Measurements from ENCODE around the gene PLCG1. TPM values are rescaled to one million over a fixed set of nuclear protein-coding genes. Genes with fewer than 3 reads are reported as not detected.

PLCG1 gene
- total and polyA plus RNA-seq, 2 donors (not counting 3 experiments of a cell fraction or from before 2014, with no cell fraction given) = 164 to 224 TPM

DNA sequence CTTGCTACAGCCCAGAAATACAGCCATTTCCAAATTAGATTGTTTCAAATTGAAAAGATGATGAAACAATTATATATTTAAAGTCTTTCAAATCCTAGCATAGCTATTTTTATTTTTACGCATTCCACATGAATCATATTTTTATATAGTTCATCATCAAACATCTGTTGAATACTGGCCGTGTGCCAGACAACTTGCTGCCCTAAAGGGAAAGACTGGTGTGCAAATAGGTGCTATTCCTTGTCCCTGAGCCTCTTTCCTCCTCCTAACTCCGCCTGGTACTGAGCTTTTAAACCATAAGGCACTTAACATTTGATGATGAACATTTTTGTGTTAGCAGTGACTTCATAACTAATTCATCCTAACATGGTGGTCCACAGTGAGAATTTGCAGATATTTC lies 18.7 kb upstream of the PLCG1 start:
- DNase-seq (ENCODE audit: low read depth, low spot score) (no peak), FAIRE-seq (no peak)
- Histone ChIP-seq H3K4me1 (ENCODE audit: control insufficient read depth, extremely low read depth, insufficient read depth, low read length) (no peaks in the 10 kb centered on the region), H2AFZ (ENCODE audit: low read depth, low read length) (no peak overlapping the region), H3K79me2 (ENCODE audit: control insufficient read depth, insufficient read depth, low read length) (no peaks in the 10 kb centered on the region), H3K9me3 (replicated peaks; ENCODE audit: control insufficient read depth, insufficient read depth, low read length) (no peaks in the 10 kb centered on the region), H3K4me3 (replicated peaks in 1 of 3; ENCODE audit: insufficient read depth in 1 of 3, low read depth in 1 of 3, low read length in 3 of 3) (no peak overlapping the region), H3K9ac (replicated peaks; ENCODE audit: extremely low read depth, insufficient read depth, low read length) (no peak overlapping the region), H3K36me3 (ENCODE audit: control insufficient read depth in 2 of 2, extremely low read depth in 1 of 2, insufficient read depth in 2 of 2, low read length in 2 of 2) (peaks cover 41 to 45% of the 10 kb centered on the region in 2 experiments), H4K20me1 (replicated peaks; ENCODE audit: control insufficient read depth, extremely low read depth, insufficient read depth, low read length) (no peaks in the 10 kb centered on the region), H3K27me3 (ENCODE audit: control insufficient read depth in 2 of 2, insufficient read depth in 2 of 2, low read length in 2 of 2) (no peaks in the 10 kb centered on the region), H3K27ac (ENCODE audit: insufficient read depth, low read depth, low read length) (no peak overlapping the region), H3K9me1 (replicated peaks; ENCODE audit: control insufficient read depth, extremely low read depth, insufficient read depth, low read length) (no peaks in the 10 kb centered on the region), H3K4me2 (ENCODE audit: insufficient read depth, low read length) (no peak overlapping the region)
- BruUV-seq (replicated peaks) = no TSS peak
- POLR2A ChIA-PET = no interaction called here
- dilution Hi-C loops (cut with MboI; ENCODE audit: extremely low pct_ligation_motif_present, low sequenced_read_pairs) = no loop called here
- no peak for TF ChIP-seq FOS (IDR thresholded peaks at IDR 0.05; ENCODE audit: borderline replicate concordance, insufficient read depth, low read length)
- TF ChIP-seq EZH2 (IDR thresholded peaks at IDR 0.05; ENCODE audit: borderline replicate concordance, low read depth, low read length, severe bottlenecking) = no peak
- TF ChIP-seq, protein P1, sequence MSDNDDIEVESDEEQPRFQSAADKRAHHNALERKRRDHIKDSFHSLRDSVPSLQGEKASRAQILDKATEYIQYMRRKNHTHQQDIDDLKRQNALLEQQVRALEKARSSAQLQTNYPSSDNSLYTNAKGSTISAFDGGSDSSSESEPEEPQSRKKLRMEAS (IDR thresholded peaks at IDR 0.05; ENCODE audit: insufficient read depth, insufficient read length) = no peak
- intact Hi-C loops (cut with micrococcal nuclease) = no loop called here
- CTCF ChIA-PET = interaction anchor here (0.6 to 1.5 kb wide), 6 partner anchors 24 to 222 kb away, joined by 3 to 7 read pairs (median 4); partner anchors contain the start of gene LPIN3

DNA sequence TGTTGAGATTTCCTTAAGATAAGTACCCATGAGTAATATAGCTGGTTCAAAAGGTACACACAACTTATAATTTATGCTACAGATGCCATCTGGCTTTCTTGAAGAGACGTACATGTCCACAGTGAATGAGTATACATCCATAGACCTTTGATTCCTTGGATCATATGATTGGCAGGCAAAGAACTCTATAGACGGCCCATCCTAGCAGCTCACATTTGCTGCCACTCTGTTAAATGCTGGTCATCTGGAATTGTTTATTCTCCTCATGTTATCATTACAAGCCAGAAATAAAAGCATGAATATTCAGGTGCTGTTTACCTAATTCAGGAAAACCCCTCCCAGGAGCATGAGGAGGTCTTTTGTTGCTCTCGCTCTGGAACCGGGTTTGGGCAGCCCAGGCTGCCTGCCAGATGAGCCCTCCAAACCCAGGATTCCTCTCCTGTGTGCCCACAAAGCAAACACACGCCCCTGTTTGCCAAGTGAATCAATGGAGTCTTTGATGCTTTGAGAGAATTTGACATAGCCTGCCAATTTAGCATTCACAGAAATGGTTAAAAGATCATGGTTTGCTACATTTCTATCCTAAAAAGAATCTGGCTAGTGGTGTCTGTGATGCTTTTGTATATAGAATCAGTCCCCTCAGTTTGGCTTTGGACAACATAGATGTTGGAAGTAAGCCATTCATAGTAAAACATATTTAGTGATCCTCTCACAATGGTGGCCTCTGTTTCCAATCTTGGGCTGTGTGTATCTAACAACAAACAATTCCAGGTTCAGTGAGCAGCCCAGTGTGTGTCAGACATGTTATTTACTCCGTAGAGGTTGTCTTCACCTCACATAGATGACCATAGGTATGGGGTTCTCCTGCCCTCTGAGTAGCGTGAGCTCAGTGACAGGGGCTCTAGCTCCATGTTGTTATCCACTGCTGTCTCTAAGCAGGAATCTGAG lies 17.5 kb upstream of the PLCG1 start:
- Histone ChIP-seq H3K4me2 (ENCODE audit: insufficient read depth, low read length) (no peak overlapping the region), H3K79me2 (ENCODE audit: control insufficient read depth, insufficient read depth, low read length) (no peaks in the 10 kb centered on the region), H3K9ac (replicated peaks; ENCODE audit: extremely low read depth, insufficient read depth, low read length) (no peak overlapping the region), H3K4me1 (ENCODE audit: control insufficient read depth, extremely low read depth, insufficient read depth, low read length) (no peaks in the 10 kb centered on the region), H3K9me1 (replicated peaks; ENCODE audit: control insufficient read depth, extremely low read depth, insufficient read depth, low read length) (no peaks in the 10 kb centered on the region), H3K4me3 (replicated peaks in 1 of 3; ENCODE audit: insufficient read depth in 1 of 3, low read depth in 1 of 3, low read length in 3 of 3) (no peak overlapping the region), H3K9me3 (replicated peaks; ENCODE audit: control insufficient read depth, insufficient read depth, low read length) (no peaks in the 10 kb centered on the region), H2AFZ (ENCODE audit: low read depth, low read length) (no peak overlapping the region), H3K27ac (ENCODE audit: insufficient read depth, low read depth, low read length) (no peak overlapping the region), H3K36me3 (ENCODE audit: control insufficient read depth in 2 of 2, extremely low read depth in 1 of 2, insufficient read depth in 2 of 2, low read length in 2 of 2) (peaks cover 39 to 41% of the 10 kb centered on the region in 2 experiments), H4K20me1 (replicated peaks; ENCODE audit: control insufficient read depth, extremely low read depth, insufficient read depth, low read length) (no peaks in the 10 kb centered on the region), H3K27me3 (ENCODE audit: control insufficient read depth in 2 of 2, insufficient read depth in 2 of 2, low read length in 2 of 2) (no peaks in the 10 kb centered on the region)
- intact Hi-C loops (cut with micrococcal nuclease) (no loop called here), dilution Hi-C loops (cut with MboI; ENCODE audit: extremely low pct_ligation_motif_present, low sequenced_read_pairs) (no loop called here)
- ChIA-PET POLR2A (no interaction called here), CTCF (interaction anchor here (1.2 to 1.7 kb wide), 4 partner anchors 16 to 129 kb away, joined by 4 read pairs; no protein-coding TSS in a partner anchor)
- no peak for FAIRE-seq
- no peak for DNase-seq (ENCODE audit: low read depth, low spot score)
- BruUV-seq (replicated peaks) = no TSS peak
- no peak for TF ChIP-seq FOS (IDR thresholded peaks at IDR 0.05; ENCODE audit: borderline replicate concordance, insufficient read depth, low read length)

All from endothelial cell of umbilical vein (primary cell).